Activated CD4-positive, alpha-beta T cell treated with anti-CD3 and anti-CD28 coated beads, Interleukin-2, amount 50 U/mL, for 16 hours (primary cell): Measurements from ENCODE around the gene SYDE1.
A peak's percentile ranks its signal among the peaks of the same experiment; 100 is the strongest.

Source experiments
- DNase-seq: peaks from one replicate; pipeline ENCODE4 v3.0.0-alpha.2; 2020

SYDE1 gene

DNA sequence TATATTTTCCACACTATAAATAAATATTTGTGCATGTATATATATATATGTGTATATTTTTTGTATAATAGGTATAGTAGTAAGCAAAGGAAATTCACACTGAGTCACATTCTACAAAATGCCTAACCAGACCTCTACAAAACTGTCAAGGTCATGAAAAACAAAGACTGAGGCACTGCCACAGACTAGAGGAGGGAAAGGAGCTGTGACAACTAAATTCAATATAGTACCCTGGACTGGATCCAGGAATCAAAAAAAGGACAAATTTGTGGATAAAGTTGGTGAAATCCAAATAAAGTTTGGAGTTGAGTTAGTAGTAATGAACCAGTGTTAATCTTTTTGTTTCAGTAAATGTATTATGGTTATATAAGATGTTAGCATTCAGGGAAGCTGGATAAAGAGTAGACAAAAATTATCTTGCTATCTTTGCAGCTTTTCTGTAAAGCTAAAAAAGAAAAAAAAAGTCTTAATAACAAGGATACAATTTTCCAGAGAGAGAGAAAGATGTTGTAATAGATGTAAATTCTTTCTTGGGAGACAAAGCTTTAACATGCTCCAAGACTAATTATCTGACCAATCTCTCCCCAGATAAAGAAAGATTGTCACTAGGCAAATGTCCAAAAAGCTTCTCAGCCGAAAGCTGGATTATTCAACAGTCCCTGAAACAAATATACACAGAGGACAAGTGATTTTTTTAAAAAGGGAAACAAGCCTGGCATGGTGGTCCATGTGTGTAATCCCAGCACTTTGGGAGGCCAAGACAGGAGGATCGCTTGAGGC is 19.1 kb downstream of the SYDE1 start:
- DNase-seq: no peak

DNA sequence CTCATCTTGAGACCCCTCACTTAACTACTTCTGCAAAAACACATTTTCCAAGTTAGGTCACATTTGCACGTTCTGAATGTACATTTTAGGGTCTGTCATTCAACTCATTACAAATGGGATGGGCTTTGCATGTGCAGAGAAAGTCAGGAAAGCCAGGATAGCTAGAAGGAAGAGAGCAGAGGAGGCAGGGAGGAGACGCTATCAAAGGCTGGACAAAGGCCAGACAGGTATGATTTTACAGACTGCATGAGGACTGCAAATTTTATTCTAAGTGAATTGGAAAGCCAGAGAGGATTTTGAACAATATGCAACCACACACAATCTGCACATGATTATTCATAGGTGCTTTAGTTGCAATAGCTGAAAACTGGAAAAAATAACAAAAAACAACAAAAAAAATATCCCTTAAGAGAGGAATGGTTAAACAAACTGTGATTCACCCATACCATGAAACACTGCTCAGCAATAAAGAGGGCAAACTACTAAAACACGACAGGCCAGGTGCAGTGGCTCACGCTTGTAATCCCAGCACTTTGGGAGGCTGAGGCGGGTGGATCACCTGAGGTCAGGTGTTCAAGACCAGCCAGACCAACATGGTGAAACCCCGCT is 21.1 kb downstream of the SYDE1 start:
- DNase-seq: no peak

DNA sequence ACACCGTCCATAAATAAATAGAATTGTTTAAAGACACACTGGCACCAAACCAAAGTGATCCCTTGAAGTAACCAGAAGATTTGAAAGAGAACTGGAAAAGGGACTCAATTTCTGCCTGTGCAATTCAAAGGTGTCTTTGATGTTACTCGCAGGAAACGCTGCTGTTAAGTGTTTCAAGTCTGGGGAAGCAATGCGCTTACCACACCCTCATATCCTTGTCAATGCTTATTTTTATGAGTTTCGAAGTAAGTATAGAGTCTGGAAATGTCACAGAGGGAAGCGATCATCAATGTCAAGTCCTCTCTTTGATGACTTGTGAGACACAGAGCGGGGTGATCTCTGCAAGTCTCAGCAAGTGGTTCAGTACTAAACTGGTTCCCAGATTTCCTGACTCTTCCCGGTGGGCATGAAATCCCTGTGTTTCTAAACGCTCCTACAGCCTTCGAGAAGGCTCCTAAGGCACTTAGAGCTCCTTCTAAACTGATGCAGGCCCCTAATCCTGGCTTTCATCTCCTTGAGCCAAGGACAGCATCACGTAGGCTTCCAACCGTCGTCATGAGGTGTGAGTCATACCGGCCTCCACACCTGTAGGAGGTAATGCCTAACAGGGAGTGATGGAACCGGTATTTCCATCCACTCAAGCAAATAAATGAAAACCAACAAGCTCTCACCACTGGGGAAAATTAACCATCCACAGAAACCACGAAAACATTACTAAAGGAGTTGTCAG is 22.8 kb downstream of the SYDE1 start:
- peak; percentile 3 for DNase-seq

DNA sequence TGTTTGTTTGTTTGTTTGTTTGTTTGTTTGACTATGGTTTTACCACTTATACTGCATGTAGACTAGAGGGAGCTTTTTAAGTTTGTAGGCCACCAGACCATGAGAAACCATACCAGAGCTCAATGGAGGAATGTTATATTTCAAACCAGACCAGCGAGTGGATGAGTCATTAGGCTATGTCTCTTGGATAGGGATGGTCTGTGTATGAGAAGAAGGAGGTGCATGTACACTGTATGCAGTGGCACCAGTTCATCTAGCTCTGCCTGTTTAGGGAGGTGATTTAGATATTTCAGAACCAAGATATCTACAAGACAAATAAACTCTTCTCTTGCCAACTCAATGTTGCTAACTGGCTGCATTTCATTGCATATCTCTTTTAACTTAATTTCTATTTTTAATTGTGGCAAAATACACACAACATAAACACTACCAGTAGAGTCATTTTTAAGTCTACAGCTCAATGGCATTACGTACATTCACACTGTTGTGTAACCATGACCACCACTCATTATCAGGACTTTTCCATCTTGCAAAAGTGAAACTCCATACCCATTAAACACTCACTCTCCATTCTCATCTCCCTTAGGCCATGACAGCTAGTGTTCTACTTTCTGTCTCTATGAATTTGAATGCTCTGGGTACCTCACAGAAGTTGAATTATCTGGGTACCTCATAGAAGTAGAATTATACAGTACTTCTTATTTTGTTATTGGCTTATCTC is 29.2 kb downstream of the SYDE1 start:
- DNase-seq: no peak

DNA sequence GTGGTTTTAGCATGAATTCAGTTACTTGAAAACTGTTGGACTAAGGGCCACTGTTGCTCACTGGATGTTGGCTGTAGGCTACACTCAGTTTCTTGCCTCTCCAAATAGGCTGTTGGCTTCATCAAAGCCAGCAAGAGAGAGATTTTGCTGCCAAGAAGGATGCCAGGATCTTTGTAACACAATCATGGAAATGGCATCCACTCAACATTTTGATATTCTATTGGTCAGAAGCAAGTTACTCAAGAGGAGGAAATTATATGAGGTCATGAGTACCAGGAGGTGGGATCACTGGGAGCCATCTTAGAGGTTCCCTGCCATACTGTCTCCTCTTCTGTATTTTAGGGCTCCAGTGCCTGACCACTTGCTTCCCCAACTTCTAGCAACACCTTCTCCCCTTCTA is 30.6 kb downstream of the SYDE1 start:
- no peak for DNase-seq

DNA sequence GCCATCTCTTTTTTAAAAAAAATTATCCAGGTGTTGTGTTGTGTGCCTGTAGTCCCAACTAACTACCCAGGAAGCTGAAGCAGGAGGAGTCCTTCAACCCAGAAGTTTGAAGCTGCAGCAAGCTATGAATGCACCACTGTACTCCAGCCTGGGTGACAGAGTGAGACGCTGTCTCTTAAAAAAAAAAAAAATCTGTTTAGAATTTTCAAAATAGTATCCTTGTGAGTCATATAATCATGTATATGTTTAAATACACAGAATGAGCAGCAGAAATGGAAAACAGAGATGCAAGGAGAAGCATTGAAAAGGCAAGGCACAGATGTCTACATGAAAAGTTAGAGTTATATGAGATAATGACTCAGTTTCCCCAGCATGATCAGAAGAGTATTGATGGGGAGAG is 31.2 kb downstream of the SYDE1 start:
- DNase-seq: no peak

DNA sequence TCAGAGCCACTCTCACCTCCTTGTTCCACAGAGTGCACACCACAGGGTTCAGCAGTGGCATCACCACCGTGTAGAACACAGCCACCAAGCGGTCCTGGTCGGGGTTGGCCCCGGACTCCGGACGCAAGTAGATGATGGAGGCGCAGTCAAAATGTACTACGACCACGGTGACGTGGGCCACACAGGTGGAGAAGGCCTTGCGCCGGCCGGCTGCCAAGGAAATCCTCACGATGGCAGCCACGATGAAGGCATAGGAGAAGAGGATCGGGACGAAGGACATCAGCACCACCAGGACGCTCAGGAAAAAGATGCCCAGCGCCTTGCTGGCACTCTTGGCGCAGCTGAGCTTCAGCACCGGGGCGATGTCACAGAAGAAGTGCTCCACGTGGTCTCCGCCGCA is 33.9 kb downstream of the SYDE1 start:
- DNase-seq: no peak

DNA sequence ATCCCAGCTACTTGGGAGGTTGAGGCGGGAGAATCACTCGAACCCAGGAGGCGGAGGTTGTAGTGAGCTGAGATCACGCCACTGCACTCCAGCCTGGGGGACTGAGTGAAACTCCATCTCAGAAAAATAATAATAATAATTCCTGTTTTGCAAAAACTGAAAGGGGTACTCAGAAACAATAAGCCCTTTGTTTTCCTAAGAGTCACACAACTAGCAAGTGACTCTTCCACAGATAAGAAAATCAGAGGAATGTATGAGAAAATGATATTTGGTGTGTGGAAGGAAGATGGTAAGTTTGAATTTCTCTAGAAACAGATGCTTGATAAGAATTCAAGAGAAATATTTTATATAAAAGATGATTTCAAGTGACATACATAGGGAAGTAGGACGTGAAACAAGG is 35.1 kb downstream of the SYDE1 start:
- no peak for DNase-seq

DNA sequence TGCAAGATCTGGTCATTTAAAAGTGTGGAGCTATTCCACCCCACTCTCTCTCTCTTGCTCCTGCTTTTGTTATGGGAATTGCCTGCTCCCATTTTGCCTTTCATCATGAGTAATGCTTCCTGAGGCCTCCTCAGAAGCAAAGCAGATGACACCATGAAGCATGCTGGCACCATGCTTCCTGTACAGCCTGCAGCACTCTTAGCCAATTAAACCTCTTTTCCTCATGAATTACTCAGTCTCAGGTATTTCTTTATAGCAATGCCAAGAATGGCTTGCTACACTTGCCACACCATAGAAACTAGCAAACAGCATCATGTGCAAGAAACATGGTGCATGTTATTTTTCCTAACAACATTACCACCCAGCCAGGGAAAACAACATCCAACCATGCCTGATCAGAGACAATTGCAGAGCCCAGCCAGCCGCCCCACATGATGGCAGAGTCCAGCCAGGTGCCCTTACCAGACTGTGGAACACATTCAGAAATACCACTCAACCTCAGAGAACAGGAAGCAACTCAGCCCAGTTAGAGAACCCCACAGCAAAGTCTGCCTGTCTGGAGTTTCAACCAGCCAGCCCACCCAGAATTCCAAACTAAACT is 36.9 kb downstream of the SYDE1 start:
- DNase-seq: no peak

DNA sequence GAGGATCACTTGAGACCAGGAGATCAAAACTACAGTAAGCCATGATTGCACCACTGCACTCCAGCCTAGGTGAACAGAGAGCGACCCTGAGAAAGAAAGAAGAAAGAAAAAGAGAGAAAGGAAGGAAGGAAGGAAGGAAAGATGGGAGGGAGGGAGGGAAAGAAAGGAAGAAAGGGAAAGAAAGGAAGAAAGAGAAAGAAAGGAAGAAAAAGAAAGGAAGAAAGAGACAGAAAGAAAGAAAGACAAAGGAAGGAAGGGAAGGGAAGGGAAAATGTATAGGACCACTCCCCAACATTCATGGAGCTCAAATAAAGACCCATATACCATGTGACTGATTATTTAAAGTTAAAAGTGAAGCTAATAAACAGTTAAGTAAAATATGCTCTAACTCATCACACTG is 39.9 kb downstream of the SYDE1 start:
- DNase-seq: no peak

DNA sequence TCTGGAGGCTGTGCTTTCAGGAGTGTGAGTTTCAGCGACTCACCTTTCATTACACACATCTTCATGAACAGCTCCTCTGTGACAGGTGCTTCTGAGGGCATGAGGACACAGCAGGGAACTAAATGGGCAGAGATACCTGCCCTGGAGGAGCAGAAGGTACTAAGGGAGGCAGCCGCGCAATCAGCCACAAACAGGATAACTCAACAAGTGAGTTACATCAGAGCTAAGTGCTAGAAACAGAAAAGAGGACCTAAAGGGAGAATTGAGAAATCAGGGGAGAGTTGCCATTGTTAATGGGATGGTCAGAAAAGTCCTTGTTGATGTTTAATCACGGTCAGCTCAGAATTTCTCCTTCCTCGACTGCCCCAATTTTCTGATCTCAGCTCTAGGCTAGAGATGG is 42.5 kb downstream of the SYDE1 start:
- DNase-seq: no peak

DNA sequence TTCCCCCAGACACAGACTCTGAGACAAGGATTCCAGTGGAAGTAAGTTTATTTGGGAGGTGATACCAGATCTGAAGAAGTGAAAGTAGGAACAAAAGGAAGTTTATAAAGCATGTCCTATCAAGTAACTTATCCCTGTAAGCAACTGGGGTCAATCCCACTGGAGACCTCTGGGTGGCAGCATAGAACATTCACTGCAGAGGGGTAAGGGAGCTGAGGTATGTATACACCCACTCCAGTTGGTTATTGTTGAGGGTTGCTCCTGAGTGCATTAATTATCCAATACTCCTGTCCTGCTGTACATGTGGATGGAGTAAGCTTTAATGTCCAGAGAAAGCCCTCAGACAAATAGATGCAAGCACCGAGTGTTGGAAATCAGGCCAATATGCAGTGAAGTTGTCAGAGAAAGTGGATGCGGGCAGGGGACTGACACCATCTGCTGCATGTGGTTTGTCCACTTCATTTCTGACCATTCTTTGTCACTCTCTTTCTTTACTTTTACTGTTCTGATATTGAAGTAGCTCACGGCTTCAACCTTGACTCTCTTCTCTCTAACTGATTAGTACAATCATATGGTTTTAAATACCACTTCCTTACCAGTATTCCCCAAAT is 46.9 kb downstream of the SYDE1 start:
- DNase-seq: peak; percentile 37

DNA sequence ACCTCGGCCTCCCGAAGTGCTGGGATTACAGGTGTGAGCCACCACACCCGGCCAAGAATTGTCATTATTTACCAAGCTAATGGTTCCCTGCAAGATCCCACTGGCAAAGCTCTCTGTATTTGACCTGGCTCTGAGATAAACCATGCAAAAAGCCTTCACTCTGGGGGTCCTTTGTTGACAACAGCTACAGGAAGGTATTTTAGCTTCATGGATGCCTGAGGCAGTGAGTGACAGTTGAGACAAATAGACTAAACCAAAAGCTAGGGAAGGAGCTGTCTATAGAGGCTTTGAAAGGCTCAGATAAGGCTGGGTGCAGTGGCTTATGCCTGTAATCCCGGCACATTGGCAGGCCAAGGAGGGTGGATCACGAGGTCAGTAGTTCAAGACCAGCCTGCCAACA is 48.1 kb downstream of the SYDE1 start:
- DNase-seq: no peak

DNA sequence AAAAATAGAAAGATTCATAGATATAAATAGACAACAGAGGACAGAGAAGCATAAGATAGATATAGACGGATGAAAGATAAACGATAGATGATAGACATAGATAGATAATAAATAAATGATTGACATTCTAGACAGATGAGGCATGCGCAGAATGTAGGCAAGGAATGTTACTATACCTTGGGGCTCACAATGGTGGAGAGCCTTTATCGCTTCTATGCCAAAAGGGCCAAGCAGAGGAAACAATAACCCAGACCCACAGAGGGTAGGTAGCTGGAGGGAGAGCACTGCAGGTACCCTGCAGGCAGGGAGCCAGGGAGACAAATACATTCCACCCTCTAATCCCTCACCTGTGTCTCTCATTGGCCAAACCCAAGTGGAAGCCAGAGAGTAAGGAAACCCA is 49.2 kb downstream of the SYDE1 start:
- DNase-seq: no peak

DNA sequence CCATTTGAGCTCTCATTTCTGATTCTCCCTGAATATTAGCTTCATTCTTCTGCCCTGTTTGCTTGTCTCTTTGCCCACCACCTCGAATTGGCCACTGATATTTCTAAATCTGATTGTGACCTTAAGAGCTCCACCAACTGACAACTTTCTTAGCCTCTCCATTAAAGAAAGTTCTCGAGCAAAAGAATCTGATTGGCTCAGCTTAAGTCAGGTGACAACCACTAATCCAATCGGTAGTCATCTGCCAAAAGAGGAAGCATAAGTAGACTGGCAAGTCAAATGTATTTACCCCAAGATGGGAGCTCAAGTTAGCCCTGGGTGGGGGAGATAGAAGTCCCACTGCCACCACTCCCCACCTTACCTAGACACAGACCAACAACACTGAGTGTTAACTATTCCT is 52.0 kb downstream of the SYDE1 start:
- DNase-seq: no peak

DNA sequence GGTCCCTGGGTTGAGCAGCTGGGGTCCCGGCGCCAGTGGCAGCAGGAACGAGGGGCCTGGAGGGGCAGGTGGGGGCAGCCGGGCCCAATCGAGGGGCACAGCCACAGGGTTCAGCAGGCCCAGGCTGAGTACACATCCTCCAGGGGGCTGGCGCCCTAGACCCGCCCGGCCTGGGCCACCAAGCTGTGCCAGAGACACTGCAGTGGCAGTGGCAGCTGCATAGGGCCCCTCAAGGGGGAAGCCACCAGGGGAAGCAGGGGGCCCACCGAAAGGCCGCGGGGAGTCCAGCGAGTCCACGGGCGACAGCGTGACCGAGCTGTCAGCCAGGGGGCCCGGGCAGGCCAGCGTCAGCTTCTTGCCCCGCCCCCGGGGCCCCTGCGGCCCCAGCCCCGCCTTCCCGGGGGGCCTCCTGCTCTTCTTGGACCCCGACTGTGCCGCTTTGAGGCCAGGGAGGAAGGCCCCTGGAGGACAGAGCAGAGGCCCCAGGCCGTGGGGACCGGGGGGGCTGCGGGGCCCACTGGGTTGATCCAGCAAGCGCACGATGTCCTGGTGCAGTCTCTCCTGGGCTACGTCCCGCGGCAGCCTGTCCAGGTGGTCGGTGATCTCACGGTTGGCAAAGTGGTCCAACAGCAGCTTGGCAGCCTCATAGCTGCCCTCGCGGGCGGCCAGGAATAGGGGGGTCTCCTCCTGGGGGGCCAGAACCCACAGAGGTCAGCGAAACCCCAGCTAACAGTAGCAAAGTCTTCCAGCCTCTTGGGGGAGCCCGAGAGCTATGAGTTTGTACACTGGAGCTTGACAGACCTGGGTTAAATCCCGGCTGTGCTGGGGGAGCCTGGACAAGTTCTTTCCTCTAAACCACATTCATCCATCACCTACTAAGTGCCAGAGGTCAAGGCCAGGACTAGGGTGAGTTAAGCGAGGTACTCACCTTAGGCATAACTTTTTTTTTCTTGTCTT is 54.1 kb downstream of the SYDE1 start:
- DNase-seq: no peak
